ENCODE data around the gene RBM20. TPM values are rescaled to one million over a fixed set of nuclear protein-coding genes. Genes with fewer than 3 reads are reported as not detected.
A peak's percentile ranks its signal among the peaks of the same experiment; 100 is the strongest.

The RBM20 gene
- total and polyA plus RNA-seq, 5 donors = 34.3 to 92.0 (median 66.6) TPM

GRCh38 chr10:110708776-110709443 is 64.8 kb downstream of the RBM20 start:
- H3K4me1 ChIP-seq (ENCODE audit: control insufficient read depth, insufficient read depth, low read length) = peaks cover 7% of the 10 kb centered on the region
- H3K27me3 ChIP-seq (ENCODE audit: control insufficient read depth, insufficient read depth) = no peaks in the 10 kb centered on the region
- H3K4me3 ChIP-seq (ENCODE audit: low read length) = no peak overlapping the region
- H3K9me3 ChIP-seq (ENCODE audit: control insufficient read depth, low read length) = no peaks in the 10 kb centered on the region
- 59% methylated on average over 8 of the region's 8 CpGs for WGBS
- DNase-seq (peak in 1 of 3 donors; percentile 36), ATAC-seq (peak; percentile 68 to 70)
- intact Hi-C loops (cut with DNase I) = no loop called here
- H3K27ac ChIP-seq (ENCODE audit: low read length) = peak overlapping the region; percentile 73

- no peaks in the 10 kb centered on the region for H3K27me3 ChIP-seq (ENCODE audit: control insufficient read depth, insufficient read depth)
These were observed 65.3 kb downstream of the RBM20 start for GRCh38 chr10:110709444-110709828.

GRCh38 chr10:110709964-110710587 is 65.9 kb downstream of the RBM20 start:
- H3K4me3 ChIP-seq (ENCODE audit: low read length) = no peak overlapping the region
- H3K4me1 ChIP-seq (ENCODE audit: control insufficient read depth, insufficient read depth, low read length) = peaks cover 9% of the 10 kb centered on the region
- no peaks in the 10 kb centered on the region for H3K27me3 ChIP-seq (ENCODE audit: control insufficient read depth, insufficient read depth)
- intact Hi-C loops (cut with DNase I) = no loop called here
- peak overlapping the region; percentile 71 for H3K27ac ChIP-seq (ENCODE audit: low read length)
- 77% methylated on average over 10 of the region's 10 CpGs for WGBS
- ATAC-seq (peak in 1 of 2 donors; percentile 28), DNase-seq (no peak)
- no peaks in the 10 kb centered on the region for H3K9me3 ChIP-seq (ENCODE audit: control insufficient read depth, low read length)

More at GRCh38 chr10:110709444-110709828, 65.3 kb downstream of the RBM20 start:
- Histone ChIP-seq H3K4me1 (ENCODE audit: control insufficient read depth, insufficient read depth, low read length) (peaks cover 7% of the 10 kb centered on the region), H3K27ac (ENCODE audit: low read length) (peak overlapping the region; percentile 73), H3K4me3 (ENCODE audit: low read length) (no peak overlapping the region), H3K9me3 (ENCODE audit: control insufficient read depth, low read length) (no peaks in the 10 kb centered on the region)
- intact Hi-C loops (cut with DNase I) = no loop called here
- 92% methylated on average over 3 of the region's 3 CpGs for WGBS
- DNase-seq (no peak), ATAC-seq (no peak)

GRCh38 chr10:110710621-110711020 is 66.5 kb downstream of the RBM20 start:
- DNase-seq (no peak), ATAC-seq (peak; percentile 12 to 53)
- no peaks in the 10 kb centered on the region for H3K9me3 ChIP-seq (ENCODE audit: control insufficient read depth, low read length)
- H3K4me1 ChIP-seq (ENCODE audit: control insufficient read depth, insufficient read depth, low read length) = peaks cover 9% of the 10 kb centered on the region
- WGBS = 70% methylated on average over 5 of the region's 5 CpGs
- intact Hi-C loops (cut with DNase I) = no loop called here
- H3K4me3 ChIP-seq (ENCODE audit: low read length) = no peak overlapping the region
- H3K27me3 ChIP-seq (ENCODE audit: control insufficient read depth, insufficient read depth) = no peaks in the 10 kb centered on the region
- H3K27ac ChIP-seq (ENCODE audit: low read length) = peak overlapping the region; percentile 71

GRCh38 chr10:110711382-110711781 is 67.2 kb downstream of the RBM20 start:
- ATAC-seq = no peak
- Histone ChIP-seq H3K27me3 (ENCODE audit: control insufficient read depth, insufficient read depth) (no peaks in the 10 kb centered on the region), H3K4me1 (ENCODE audit: control insufficient read depth, insufficient read depth, low read length) (peaks cover 8% of the 10 kb centered on the region), H3K4me3 (ENCODE audit: low read length) (no peak overlapping the region), H3K27ac (ENCODE audit: low read length) (no peak overlapping the region), H3K9me3 (ENCODE audit: control insufficient read depth, low read length) (no peaks in the 10 kb centered on the region)
- 66% methylated on average over 4 of the region's 4 CpGs for WGBS
- no peak for DNase-seq
- intact Hi-C loops (cut with DNase I) = no loop called here

- DNase-seq (no peak), ATAC-seq (no peak)
- H3K4me1 ChIP-seq (ENCODE audit: control insufficient read depth, insufficient read depth, low read length) = peaks cover 16% of the 10 kb centered on the region
- intact Hi-C loops (cut with DNase I) = no loop called here
- no peaks in the 10 kb centered on the region for H3K27me3 ChIP-seq (ENCODE audit: control insufficient read depth, insufficient read depth)
- H3K27ac ChIP-seq (ENCODE audit: low read length) = peak overlapping the region; percentile 1
- no peaks in the 10 kb centered on the region for H3K9me3 ChIP-seq (ENCODE audit: control insufficient read depth, low read length)
- H3K4me3 ChIP-seq (ENCODE audit: low read length) = no peak overlapping the region
These were observed 70.2 kb downstream of the RBM20 start for GRCh38 chr10:110714356-110714755.

- peak overlapping the region; percentile 69 for H3K27ac ChIP-seq (ENCODE audit: low read length)
- intact Hi-C loops (cut with DNase I) = no loop called here
- no peaks in the 10 kb centered on the region for H3K27me3 ChIP-seq (ENCODE audit: control insufficient read depth, insufficient read depth)
- H3K4me1 ChIP-seq (ENCODE audit: control insufficient read depth, insufficient read depth, low read length) = peaks cover 14% of the 10 kb centered on the region
- no peaks in the 10 kb centered on the region for H3K9me3 ChIP-seq (ENCODE audit: control insufficient read depth, low read length)
- WGBS = 41% methylated on average over 4 of the region's 4 CpGs
- DNase-seq (peak; percentile 49 to 72 (median 71)), ATAC-seq (peak; percentile 68 to 73)
- no peak overlapping the region for H3K4me3 ChIP-seq (ENCODE audit: low read length)
These were observed 73.8 kb downstream of the RBM20 start for GRCh38 chr10:110717781-110718589.

GRCh38 chr10:110721406-110722038 is 77.4 kb downstream of the RBM20 start:
- intact Hi-C loops (cut with DNase I) = no loop called here
- DNase-seq (no peak), ATAC-seq (no peak)
- Histone ChIP-seq H3K4me1 (ENCODE audit: control insufficient read depth, insufficient read depth, low read length) (peaks cover 25% of the 10 kb centered on the region), H3K27ac (ENCODE audit: low read length) (peak overlapping the region; percentile 30), H3K4me3 (ENCODE audit: low read length) (no peak overlapping the region), H3K9me3 (ENCODE audit: control insufficient read depth, low read length) (no peaks in the 10 kb centered on the region), H3K27me3 (ENCODE audit: control insufficient read depth, insufficient read depth) (no peaks in the 10 kb centered on the region)
- WGBS = 77% methylated on average over 9 of the region's 9 CpGs

- no peaks in the 10 kb centered on the region for H3K27me3 ChIP-seq (ENCODE audit: control insufficient read depth, insufficient read depth)
- H3K4me1 ChIP-seq (ENCODE audit: control insufficient read depth, insufficient read depth, low read length) = peaks cover 15% of the 10 kb centered on the region
- H3K9me3 ChIP-seq (ENCODE audit: control insufficient read depth, low read length) = no peaks in the 10 kb centered on the region
- ATAC-seq = no peak
- no peak for DNase-seq
- intact Hi-C loops (cut with DNase I) = no loop called here
- WGBS = 66% methylated on average over 4 of the region's 4 CpGs
- no peak overlapping the region for H3K4me3 ChIP-seq (ENCODE audit: low read length)
- H3K27ac ChIP-seq (ENCODE audit: low read length) = no peak overlapping the region
These were observed 79.2 kb downstream of the RBM20 start for GRCh38 chr10:110723224-110723891.

- Histone ChIP-seq H3K27ac (ENCODE audit: low read length) (peak overlapping the region; percentile 70), H3K27me3 (ENCODE audit: control insufficient read depth, insufficient read depth) (no peaks in the 10 kb centered on the region), H3K4me1 (ENCODE audit: control insufficient read depth, insufficient read depth, low read length) (peaks cover 13% of the 10 kb centered on the region), H3K4me3 (ENCODE audit: low read length) (no peak overlapping the region), H3K9me3 (ENCODE audit: control insufficient read depth, low read length) (no peaks in the 10 kb centered on the region)
- intact Hi-C loops (cut with DNase I) = no loop called here
- ATAC-seq = peak; percentile 9 to 18
- WGBS = 55% methylated on average over 7 of the region's 7 CpGs
- DNase-seq = no peak
These were observed 80.2 kb downstream of the RBM20 start for GRCh38 chr10:110724116-110724921.

All from right cardiac atrium (tissue), 5 donors.